GM08714 (cell line): Measurements from ENCODE around the gene NCKAP5.
"Not testable (repeated sequence)": the region's sequence is repeated elsewhere in the genome, so short reads cannot be mapped to it uniquely, and the experiment has no call there.

Source experiments
- H3K4me3 ChIP-seq: fragments of 200-500 bp; sonication (Bioruptor generic); 2 replicates; pipeline ENCODE4 v1.5.1; 2014; ENCODE audit warnings: mild to moderate bottlenecking, low read length, inconsistent platforms
- ZNF274 ChIP-seq: IDR thresholded peaks from 2 replicates; pipeline ENCODE4 v1.6.1; 2012; ENCODE audit warnings: mild to moderate bottlenecking, low read depth, low read length

Gene NCKAP5

GRCh38 chr2:132733094-132733493 is 835.2 kb downstream of the NCKAP5 start:
- no peak overlapping the region for H3K4me3 ChIP-seq
- no peak for TF ChIP-seq ZNF274

GRCh38 chr2:132732694-132733093 is 835.6 kb downstream of the NCKAP5 start:
- TF ChIP-seq ZNF274: no peak
- no peak overlapping the region for H3K4me3 ChIP-seq

- TF ChIP-seq ZNF274: no peak
- no peak overlapping the region for H3K4me3 ChIP-seq
Observed at GRCh38 chr2:132731441-132731840, 836.8 kb downstream of the NCKAP5 start.

GRCh38 chr2:132730611-132731010 is 837.7 kb downstream of the NCKAP5 start:
- TF ChIP-seq ZNF274: no peak
- H3K4me3 ChIP-seq: no peak overlapping the region

GRCh38 chr2:132729522-132729921 is 838.7 kb downstream of the NCKAP5 start:
- TF ChIP-seq ZNF274: no peak
- H3K4me3 ChIP-seq: no peak overlapping the region

GRCh38 chr2:132726155-132726554 is 842.1 kb downstream of the NCKAP5 start:
- no peak for TF ChIP-seq ZNF274

GRCh38 chr2:132725748-132726147 is 842.5 kb downstream of the NCKAP5 start:
- no peak for TF ChIP-seq ZNF274
- H3K4me3 ChIP-seq: no peak overlapping the region

More at GRCh38 chr2:132726155-132726554, 842.1 kb downstream of the NCKAP5 start:
- no peak overlapping the region for H3K4me3 ChIP-seq

- H3K4me3 ChIP-seq: no peak overlapping the region
- no peak for TF ChIP-seq ZNF274
Observed at GRCh38 chr2:132725148-132725547, 843.1 kb downstream of the NCKAP5 start.

- TF ChIP-seq ZNF274: no peak
- H3K4me3 ChIP-seq: no peak overlapping the region
Observed at GRCh38 chr2:132721938-132722337, 846.3 kb downstream of the NCKAP5 start.

GRCh38 chr2:132720393-132720792 is 847.9 kb downstream of the NCKAP5 start:
- no peak for TF ChIP-seq ZNF274
- H3K4me3 ChIP-seq: no peak overlapping the region

- no peak for TF ChIP-seq ZNF274
Observed at GRCh38 chr2:132719480-132719879, 848.8 kb downstream of the NCKAP5 start.

GRCh38 chr2:132716954-132717353 is 851.3 kb downstream of the NCKAP5 start:
- no peak overlapping the region for H3K4me3 ChIP-seq
- no peak for TF ChIP-seq ZNF274

More at GRCh38 chr2:132719480-132719879, 848.8 kb downstream of the NCKAP5 start:
- no peak overlapping the region for H3K4me3 ChIP-seq

- no peak for TF ChIP-seq ZNF274
- no peak overlapping the region for H3K4me3 ChIP-seq
Observed at GRCh38 chr2:132715386-132716351, 852.6 kb downstream of the NCKAP5 start.

GRCh38 chr2:132703396-132703795 is 864.9 kb downstream of the NCKAP5 start:
- H3K4me3 ChIP-seq: no peak overlapping the region
- TF ChIP-seq ZNF274: no peak

GRCh38 chr2:132701810-132702209 is 866.5 kb downstream of the NCKAP5 start:
- no peak overlapping the region for H3K4me3 ChIP-seq
- TF ChIP-seq ZNF274: no peak

GRCh38 chr2:132699802-132700201 is 868.5 kb downstream of the NCKAP5 start:
- H3K4me3 ChIP-seq: not testable (repeated sequence)

GRCh38 chr2:132698347-132698746 is 869.9 kb downstream of the NCKAP5 start:
- not testable (repeated sequence) for H3K4me3 ChIP-seq
